ENCODE data around the gene MIPOL1. TPM values are rescaled to one million over a fixed set of nuclear protein-coding genes. Genes with fewer than 3 reads are reported as not detected.
"Not testable (repeated sequence)": the region's sequence is repeated elsewhere in the genome, so short reads cannot be mapped to it uniquely, and the experiment has no call there.

The MIPOL1 gene
- total RNA-seq, 1 donor from 2014 or later = 5.1 TPM

GRCh38 chr14:37279818-37280217 is 82.1 kb downstream of the MIPOL1 start:
- no peak for DNase-seq (ENCODE audit: low read depth in 2 of 2)

DNA sequence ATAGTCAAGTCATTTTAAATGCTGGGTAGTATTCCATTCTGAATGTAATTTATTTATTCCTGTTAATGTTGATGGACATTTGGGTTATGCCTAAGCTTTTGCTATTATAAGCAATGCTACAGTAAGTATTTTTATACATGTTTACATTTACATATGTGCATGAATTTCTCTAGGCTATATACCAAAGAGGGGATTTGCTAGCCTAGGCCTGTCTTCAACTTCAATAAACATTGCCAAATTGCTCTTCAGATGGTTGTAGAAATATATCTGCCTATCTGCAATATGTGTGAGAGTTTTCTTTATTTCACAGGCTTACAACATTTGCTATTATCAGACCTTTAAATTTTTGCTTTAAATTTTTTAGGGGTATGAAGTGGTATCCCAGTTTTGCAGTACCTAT is 87.0 kb downstream of the MIPOL1 start:
- DNase-seq (ENCODE audit: low read depth in 2 of 2) = no peak

DNA sequence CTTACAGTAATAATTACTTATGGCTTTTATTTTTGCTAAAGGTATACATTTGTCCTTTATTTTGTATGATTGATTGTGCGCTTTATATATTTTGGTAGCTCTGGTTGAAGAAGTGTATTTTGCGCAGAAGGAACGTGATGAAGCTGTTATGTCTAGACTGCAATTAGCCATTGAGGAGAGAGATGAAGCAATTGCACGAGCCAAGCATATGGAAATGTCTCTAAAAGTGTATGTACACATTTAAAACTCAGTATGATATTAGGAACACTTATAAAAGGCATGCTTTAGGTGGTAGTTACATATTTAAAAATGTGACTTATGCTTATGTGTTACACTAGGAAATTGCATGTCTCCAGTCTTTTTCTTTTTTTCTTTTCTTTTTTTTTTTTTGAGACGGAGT is 87.5 kb downstream of the MIPOL1 start:
- DNase-seq (ENCODE audit: low read depth in 2 of 2) = no peak

- no peak for DNase-seq (ENCODE audit: low read depth in 2 of 2)
Measured at GRCh38 chr14:37289688-37290087, 92.0 kb downstream of the MIPOL1 start.

GRCh38 chr14:37295262-37295661 is 97.5 kb downstream of the MIPOL1 start:
- DNase-seq (ENCODE audit: low read depth in 2 of 2) = not testable (repeated sequence)

GRCh38 chr14:37311252-37311651 is 113.5 kb downstream of the MIPOL1 start:
- no peak for DNase-seq (ENCODE audit: low read depth in 2 of 2)

DNA sequence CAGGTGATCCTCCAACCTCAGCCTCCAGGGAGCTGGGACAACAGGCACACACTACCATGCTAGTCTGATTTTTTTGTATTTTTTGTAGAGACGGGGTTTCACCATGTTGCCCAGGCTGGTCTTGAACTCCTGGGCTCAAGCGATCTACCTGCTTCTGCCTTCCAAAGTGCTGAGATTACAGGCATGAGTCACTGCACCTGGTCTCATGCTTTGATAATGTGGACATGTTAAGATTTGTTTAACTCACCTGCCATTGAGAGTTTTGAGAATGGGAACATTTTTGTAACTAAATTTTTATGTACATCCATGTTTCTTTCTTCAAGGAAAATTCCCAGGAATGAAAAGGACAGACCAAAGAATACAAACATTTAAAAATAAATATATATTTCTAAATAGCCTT is 121.2 kb downstream of the MIPOL1 start:
- DNase-seq (ENCODE audit: low read depth in 2 of 2) = no peak

- DNase-seq (ENCODE audit: low read depth in 2 of 2) = no peak
Measured at GRCh38 chr14:37320106-37320505, 122.4 kb downstream of the MIPOL1 start.

DNA sequence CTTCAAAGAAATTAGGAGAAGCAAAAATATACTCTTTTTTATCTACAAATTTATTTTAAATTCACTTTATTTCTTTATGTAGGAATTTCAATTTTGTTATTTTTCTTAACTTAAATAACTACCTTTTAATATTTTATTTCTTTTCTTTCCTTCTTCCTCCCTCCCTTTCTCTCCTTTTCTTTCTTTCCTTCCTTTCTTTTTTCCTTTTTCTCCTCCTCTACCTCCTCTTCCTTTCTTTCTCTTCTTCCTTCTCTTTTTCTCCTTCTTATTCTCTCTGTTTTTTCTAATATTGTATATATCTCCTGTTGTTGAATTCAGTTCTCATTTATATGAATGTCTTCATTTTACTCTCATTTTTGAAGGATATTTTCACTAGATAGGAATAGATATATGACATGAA is 127.6 kb downstream of the MIPOL1 start:
- DNase-seq (ENCODE audit: low read depth in 2 of 2) = no peak

GRCh38 chr14:37326434-37326833 is 128.7 kb downstream of the MIPOL1 start:
- no peak for DNase-seq (ENCODE audit: low read depth in 2 of 2)

- DNase-seq (ENCODE audit: low read depth in 2 of 2) = not testable (repeated sequence)
Measured at GRCh38 chr14:37327933-37328332, 130.2 kb downstream of the MIPOL1 start.

DNA sequence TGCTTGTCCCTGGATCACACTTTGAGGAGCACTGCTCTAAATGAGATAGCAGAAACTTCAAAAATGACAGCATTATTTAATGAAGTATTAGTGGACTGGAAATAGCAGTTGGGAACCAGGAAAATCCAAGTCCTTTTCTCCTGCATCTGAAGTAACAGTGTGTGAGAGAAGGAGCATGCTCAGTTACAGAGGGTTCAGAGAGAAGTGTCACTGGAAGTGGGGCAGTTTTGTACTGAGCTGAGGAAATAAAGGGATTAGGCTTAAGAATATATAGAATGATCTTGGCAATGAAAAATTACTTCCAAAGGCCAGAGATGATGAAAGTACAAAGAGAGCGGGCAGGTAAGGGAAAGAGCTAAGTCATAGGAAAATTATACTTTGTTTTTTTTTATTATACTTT is 130.9 kb downstream of the MIPOL1 start:
- DNase-seq (ENCODE audit: low read depth in 2 of 2) = no peak

- DNase-seq (ENCODE audit: low read depth in 2 of 2) = peak in 1 of 2 donors; percentile 36
Measured at GRCh38 chr14:37329189-37330001, 131.7 kb downstream of the MIPOL1 start.

DNA sequence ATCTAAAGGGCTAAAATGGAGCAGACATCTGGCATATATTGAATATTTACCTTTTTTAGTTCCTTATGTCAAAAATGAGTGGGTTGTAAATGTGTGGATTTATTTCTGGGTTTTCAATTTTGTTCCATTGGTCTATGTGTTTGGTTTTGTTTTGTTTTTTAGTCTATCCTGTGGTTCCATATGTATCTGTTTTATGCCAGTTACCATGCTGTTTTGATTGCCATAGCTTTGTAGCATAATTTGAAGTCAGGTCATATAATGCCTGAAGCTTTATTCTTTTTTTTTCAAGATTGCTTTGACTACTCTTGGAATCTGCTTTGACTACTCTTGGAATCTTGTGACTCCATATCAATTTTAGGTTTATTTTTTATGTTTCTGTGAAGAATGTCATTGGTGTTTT is 133.2 kb downstream of the MIPOL1 start:
- DNase-seq (ENCODE audit: low read depth in 2 of 2) = no peak

DNA sequence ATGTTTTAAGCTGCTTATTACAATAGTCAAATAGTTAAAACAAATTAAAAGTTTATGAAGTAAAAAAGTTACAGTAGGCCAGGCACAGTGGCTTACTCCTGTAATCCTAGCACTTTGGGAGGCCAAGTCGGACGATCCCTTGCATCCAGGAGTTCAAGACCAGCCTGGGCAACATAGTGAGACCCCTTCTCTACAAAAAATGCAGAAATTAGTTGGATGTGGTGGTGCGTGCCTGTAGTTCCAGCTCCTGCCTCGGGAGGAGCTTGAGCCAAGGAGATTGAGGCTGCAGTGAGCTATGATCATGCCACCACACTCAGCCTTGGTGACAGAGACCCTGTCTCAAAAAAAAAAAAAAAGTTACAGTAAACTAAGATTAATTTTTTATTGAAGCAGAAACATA is 142.6 kb downstream of the MIPOL1 start:
- no peak for DNase-seq (ENCODE audit: low read depth in 2 of 2)

GRCh38 chr14:37343307-37344094 is 145.8 kb downstream of the MIPOL1 start:
- no peak for DNase-seq (ENCODE audit: low read depth in 2 of 2)

- no peak for DNase-seq (ENCODE audit: low read depth in 2 of 2)
Measured at GRCh38 chr14:37363661-37364060, 165.9 kb downstream of the MIPOL1 start.

- DNase-seq (ENCODE audit: low read depth in 2 of 2) = no peak
Measured at GRCh38 chr14:37369425-37369824, 171.7 kb downstream of the MIPOL1 start.

- no peak for DNase-seq (ENCODE audit: low read depth in 2 of 2)
Measured at GRCh38 chr14:37375566-37375965, 177.8 kb downstream of the MIPOL1 start.

- no peak for DNase-seq (ENCODE audit: low read depth in 2 of 2)
Measured at GRCh38 chr14:37376944-37377609, 179.3 kb downstream of the MIPOL1 start.

DNA sequence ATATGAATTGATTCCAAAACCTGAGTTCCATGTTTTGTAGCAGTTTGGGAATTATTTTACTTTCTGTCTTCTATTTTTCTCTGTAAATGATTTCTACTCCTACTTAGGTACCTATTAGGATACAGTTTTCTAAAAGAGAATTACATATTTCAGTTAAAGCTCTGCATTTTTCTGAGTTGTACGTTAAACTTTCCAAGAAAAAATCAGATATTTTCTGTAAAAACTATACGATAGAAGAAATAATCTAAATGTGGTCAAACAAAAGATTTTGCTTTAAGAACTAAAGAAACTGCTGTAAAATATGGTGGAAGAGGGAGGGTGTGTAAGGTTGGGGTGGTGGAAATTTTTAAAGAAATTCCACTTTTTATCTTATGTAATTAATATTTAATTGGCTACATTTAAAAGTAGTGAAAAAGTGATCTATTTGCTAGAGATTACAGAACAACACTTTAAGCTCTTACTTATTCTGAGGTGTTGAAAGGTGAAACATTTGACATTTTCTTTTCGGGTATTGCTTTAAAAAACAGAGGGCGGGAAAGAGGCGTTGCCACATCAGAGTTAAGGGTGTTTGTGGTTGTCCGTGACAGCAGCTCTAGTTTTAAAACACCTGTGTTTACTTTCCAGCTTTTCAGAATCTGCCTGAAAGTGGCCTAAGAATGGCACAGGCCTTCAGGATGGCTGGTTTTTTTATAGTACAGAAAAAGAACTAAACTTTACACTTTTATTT is 187.3 kb downstream of the MIPOL1 start:
- no peak for DNase-seq (ENCODE audit: low read depth in 2 of 2)

Data from dermis microvascular lymphatic vessel endothelial cell (primary cell).